HEK293 (cell line): ENCODE results near the gene CITED4.

Source experiments
- CTCF ChIA-PET: fragments of 350-600 bp; formaldehyde crosslinking; extraction: SDS; loops from one replicate; lab custom pipeline; 2021; ENCODE audit warnings: antibody characterized with exemption; lab: Yijun Ruan, JAX
- POLR2A ChIA-PET: fragments of 300-600 bp; formaldehyde crosslinking; extraction: SDS; loops from one replicate; lab custom pipeline; 2020; ENCODE audit warnings: antibody characterized with exemption, inconsistent platforms; lab: Yijun Ruan, JAX
- H3K27ac ChIP-seq: fragments of 200-500 bp; sonication (Bioruptor generic); 2 replicates; pipeline ENCODE4 v1.5.1; 2014; ENCODE audit warnings: low read depth, low read length, control low read depth, inconsistent platforms; ENCODE audit errors: extremely low read depth
- H3K36me3 ChIP-seq, 2 experiments: fragments of 200-500 bp in 1 of 2; sonication (Bioruptor generic) in 1 of 2; 1 replicate in 1 of 2; 2 replicates in 1 of 2; pipeline ENCODE4 v1.5.1; 2014 to 2017; ENCODE audit warnings: inconsistent platforms in 2 of 2, low read length in 2 of 2; ENCODE audit not compliant: control insufficient read depth in 2 of 2, insufficient read depth in 1 of 2
- H3K4me1 ChIP-seq: fragments of 200-500 bp; sonication (Bioruptor generic); 2 replicates; pipeline ENCODE4 v1.5.1; 2014; ENCODE audit warnings: mild to moderate bottlenecking, low read length, inconsistent platforms; ENCODE audit not compliant: control insufficient read depth, insufficient read depth
- H3K4me3 ChIP-seq: 2 replicates; pipeline ENCODE4 v1.5.1; 2011; ENCODE audit warnings: low read depth, mild to moderate bottlenecking, control low read depth, low read length, moderate library complexity
- H3K9me3 ChIP-seq: fragments of 200-500 bp; sonication (Bioruptor generic); 2 replicates; pipeline ENCODE4 v1.5.1; 2014; ENCODE audit warnings: low read depth, low read length, inconsistent platforms; ENCODE audit not compliant: control insufficient read depth, insufficient read depth
- AEBP2 ChIP-seq: fragments of 450-650 bp; formaldehyde crosslinking; IDR thresholded peaks from 2 replicates; pipeline ENCODE4 v1.5.1; 2016; ENCODE audit warnings: missing biosample characterization, missing genetic modification characterization, borderline replicate concordance
- EGR2 ChIP-seq: fragments of 450-650 bp; formaldehyde crosslinking; IDR thresholded peaks from 2 replicates; pipeline ENCODE4 v1.5.1; 2016; ENCODE audit warnings: low read depth, missing biosample characterization, missing genetic modification characterization
- FEZF1 ChIP-seq: fragments of 450-650 bp; formaldehyde crosslinking; IDR thresholded peaks from 2 replicates; pipeline ENCODE4 v1.5.1; 2016; ENCODE audit warnings: missing biosample characterization, missing genetic modification characterization
- HOXC10 ChIP-seq: sonication (generic); formaldehyde crosslinking; IDR thresholded peaks from 2 replicates; pipeline ENCODE4 v1.8.1; 2023; ENCODE audit warnings: mild to moderate bottlenecking, missing genetic modification reagents
- MYNN ChIP-seq: fragments of 450-650 bp; formaldehyde crosslinking; IDR thresholded peaks from 2 replicates; pipeline ENCODE4 v1.5.1; 2016; ENCODE audit warnings: missing biosample characterization, missing genetic modification characterization, borderline replicate concordance
- OSR2 ChIP-seq: fragments of 450-650 bp; formaldehyde crosslinking; IDR thresholded peaks from 2 replicates; pipeline ENCODE4 v1.5.1; 2016; ENCODE audit warnings: missing biosample characterization, missing genetic modification characterization
- REST ChIP-seq: fragments of 450-650 bp; formaldehyde crosslinking; IDR thresholded peaks from 2 replicates; pipeline ENCODE4 v1.5.1; 2016; ENCODE audit warnings: missing biosample characterization, missing genetic modification characterization
- SP7 ChIP-seq: fragments of 450-650 bp; formaldehyde crosslinking; IDR thresholded peaks from 2 replicates; pipeline ENCODE4 v1.5.1; 2016; ENCODE audit warnings: missing biosample characterization, missing genetic modification characterization
- ZFHX2 ChIP-seq: fragments of 450-650 bp; formaldehyde crosslinking; conservative IDR thresholded peaks from 2 replicates; pipeline ENCODE4 v1.5.1; 2016; ENCODE audit warnings: missing biosample characterization, missing genetic modification characterization
- ZNF132 ChIP-seq: fragments of 450-650 bp; formaldehyde crosslinking; IDR thresholded peaks from 2 replicates; pipeline ENCODE4 v1.5.1; 2017; ENCODE audit warnings: missing biosample characterization, missing genetic modification characterization, borderline replicate concordance
- ZNF148 ChIP-seq: fragments of 450-650 bp; formaldehyde crosslinking; IDR thresholded peaks from 2 replicates; pipeline ENCODE4 v1.5.0; 2017; ENCODE audit warnings: missing biosample characterization, missing genetic modification characterization, borderline replicate concordance
- ZNF2 ChIP-seq: fragments of 450-650 bp; formaldehyde crosslinking; IDR thresholded peaks from 2 replicates; pipeline ENCODE4 v1.5.1; 2016; ENCODE audit warnings: missing biosample characterization, missing genetic modification characterization
- ZNF416 ChIP-seq: fragments of 450-650 bp; formaldehyde crosslinking; IDR thresholded peaks from 2 replicates; pipeline ENCODE4 v1.5.1; 2016; ENCODE audit warnings: missing biosample characterization, missing genetic modification characterization
- ZNF518A ChIP-seq: fragments of 450-650 bp; formaldehyde crosslinking; conservative IDR thresholded peaks from 2 replicates; pipeline ENCODE4 v1.5.1; 2016; ENCODE audit warnings: low read depth, missing biosample characterization, missing genetic modification characterization
- ZNF692 ChIP-seq: fragments of 450-650 bp; formaldehyde crosslinking; IDR thresholded peaks from 2 replicates; pipeline ENCODE4 v1.5.1; 2016; ENCODE audit warnings: missing biosample characterization, missing genetic modification characterization
- ZNF747 ChIP-seq: fragments of 450-650 bp; formaldehyde crosslinking; IDR thresholded peaks from 2 replicates; pipeline ENCODE4 v1.5.1; 2016; ENCODE audit warnings: missing biosample characterization, missing genetic modification characterization
- ZNF830 ChIP-seq: fragments of 450-650 bp; IDR thresholded peaks from 2 replicates; pipeline ENCODE4 v1.5.0; 2018; ENCODE audit warnings: missing biosample characterization, missing genetic modification characterization, low read depth, mild to moderate bottlenecking, moderate library complexity

CITED4 gene

GRCh38 chr1:40887012-40887378 lies 24.8 kb upstream of the CITED4 start (continued):
- TF ChIP-seq ZNF518A (tag by site-specific recombination) (no peak), AEBP2 (no peak), FEZF1 (tag by site-specific recombination) (no peak)

- ChIA-PET CTCF (interaction anchor here (0.9 kb wide), 1 partner anchor 62 kb away, joined by 3 read pairs; no protein-coding TSS in a partner anchor), POLR2A (no interaction called here)
- Histone ChIP-seq H3K4me3 (no peak overlapping the region), H3K27ac (no peak overlapping the region), H3K4me1 (no peaks in the 10 kb centered on the region), H3K9me3 (no peaks in the 10 kb centered on the region), H3K36me3 (no peaks in the 10 kb centered on the region)
- TF ChIP-seq HOXC10 (CRISPR knock-in tag), result no peak
- TF ChIP-seq ZFHX2 (tag by site-specific recombination), result peak; percentile 78
- TF ChIP-seq SP7, result no peak
- TF ChIP-seq EGR2 (tag by site-specific recombination), result 0 out of 2 replicates have a peak, but pooled peaks have one; percentile 48
- TF ChIP-seq REST (tag by site-specific recombination), result no peak
- no peak for TF ChIP-seq ZNF416 (tag by site-specific recombination)
Measured at GRCh38 chr1:40886318-40887011, 24.3 kb upstream of the CITED4 start.

GRCh38 chr1:40884055-40884795 lies 22.1 kb upstream of the CITED4 start:
- Histone ChIP-seq H3K4me1 (no peaks in the 10 kb centered on the region), H3K9me3 (no peaks in the 10 kb centered on the region), H3K27ac (no peak overlapping the region), H3K4me3 (no peak overlapping the region), H3K36me3 (no peaks in the 10 kb centered on the region)
- ChIA-PET POLR2A (no interaction called here), CTCF (no interaction called here)
- no peak for TF ChIP-seq OSR2 (tag by site-specific recombination)
- no peak for TF ChIP-seq MYNN (tag by site-specific recombination)
- no peak for TF ChIP-seq ZNF830 (tag by site-specific recombination)
- TF ChIP-seq ZNF2 (tag by site-specific recombination), result no peak
- TF ChIP-seq ZNF747 (tag by site-specific recombination), result no peak
- no peak for TF ChIP-seq ZNF132 (tag by site-specific recombination)
- no peak for TF ChIP-seq ZNF692 (tag by site-specific recombination)
- no peak for TF ChIP-seq ZNF148 (tag by site-specific recombination)
